WTC11 (cell line): ENCODE results near the gene KNDC1. TPM values are rescaled to one million over a fixed set of nuclear protein-coding genes. Genes with fewer than 3 reads are reported as not detected.

Experiments used
- ATAC-seq: fragments of 200-7000 bp; cut with Tn5 transposase; 2 replicates; pipeline ENCODE4 v1.10.0; 2021; ENCODE audit warnings: mild to moderate bottlenecking, moderate library complexity
- CTCF ChIA-PET: fragments of 300-600 bp; sonication (Branson Sonifier 250); formaldehyde crosslinking; loops from one replicate; lab custom pipeline; 2021; ENCODE audit warnings: antibody characterized with exemption; lab: Charles Lee
- POLR2A ChIA-PET: fragments of 350-600 bp; sonication (Branson Sonifier 250); formaldehyde crosslinking; loops from one replicate; lab custom pipeline; 2021; ENCODE audit warnings: antibody characterized with exemption; lab: Charles Lee
- DNase-seq: peaks from one replicate; pipeline ENCODE4 v3.0.0; 2021; ENCODE audit warnings: low spot score
- H3K27ac Mint-ChIP-seq: 2 replicates; pipeline ENCODE4 v1.8.0; 2021; ENCODE audit warnings: mixed read lengths
- H3K27me3 Mint-ChIP-seq: 2 replicates; pipeline ENCODE4 v1.8.0; 2021; ENCODE audit warnings: low read depth, mild to moderate bottlenecking, moderate library complexity, mixed read lengths
- H3K36me3 Mint-ChIP-seq: 2 replicates; pipeline ENCODE4 v1.8.0; 2021; ENCODE audit warnings: mixed read lengths
- H3K4me1 Mint-ChIP-seq: 2 replicates; pipeline ENCODE4 v1.8.0; 2022; ENCODE audit warnings: mixed read lengths
- H3K4me3 Mint-ChIP-seq: 2 replicates; pipeline ENCODE4 v1.8.0; 2021; ENCODE audit warnings: mild to moderate bottlenecking, moderate library complexity, mixed read lengths
- H3K9me3 Mint-ChIP-seq: 2 replicates; pipeline ENCODE4 v1.8.0; 2021; ENCODE audit warnings: mixed read lengths
- ESRRA ChIP-seq: sonication (generic); formaldehyde crosslinking; IDR thresholded peaks from 2 replicates; pipeline ENCODE4 v1.8.1; 2022; ENCODE audit warnings: mild to moderate bottlenecking, missing genetic modification reagents, borderline replicate concordance
- GABPB1 ChIP-seq: sonication (generic); formaldehyde crosslinking; IDR thresholded peaks from 2 replicates; pipeline ENCODE4 v1.8.1; 2023; ENCODE audit warnings: mild to moderate bottlenecking, missing genetic modification reagents
- GTF2I ChIP-seq: fragments of 250-450 bp; sonication (Bioruptor Pico); conservative IDR thresholded peaks from 2 replicates; pipeline ENCODE4 v1.4.0; 2021; ENCODE audit warnings: mild to moderate bottlenecking
- HMGA2 ChIP-seq: fragments of 250-450 bp; sonication (Bioruptor Pico); IDR thresholded peaks from 2 replicates; pipeline ENCODE4 v1.4.0; 2021; ENCODE audit warnings: mild to moderate bottlenecking, moderate library complexity
- KAT7 ChIP-seq: sonication (generic); formaldehyde crosslinking; IDR thresholded peaks from 2 replicates; pipeline ENCODE4 v1.8.1; 2023; ENCODE audit warnings: missing genetic modification reagents, mild to moderate bottlenecking, borderline replicate concordance
- OVOL2 ChIP-seq: fragments of 250-450 bp; sonication (Bioruptor Pico); IDR thresholded peaks from 2 replicates; pipeline ENCODE4 v1.9.0; 2021; ENCODE audit warnings: mild to moderate bottlenecking, borderline replicate concordance
- PRDM15 ChIP-seq: sonication (generic); formaldehyde crosslinking; IDR thresholded peaks from 2 replicates; pipeline ENCODE4 v1.8.0; 2022; ENCODE audit warnings: missing genetic modification reagents
- STAT6 ChIP-seq: sonication (generic); formaldehyde crosslinking; conservative IDR thresholded peaks from 2 replicates; pipeline ENCODE4 v1.8.1; 2023; ENCODE audit warnings: mild to moderate bottlenecking, low read depth, missing genetic modification reagents, moderate library complexity
- TCF7 ChIP-seq: sonication (generic); formaldehyde crosslinking; IDR thresholded peaks from 2 replicates; pipeline ENCODE4 v1.8.0; 2022; ENCODE audit warnings: mild to moderate bottlenecking, low read depth, missing genetic modification reagents, moderate library complexity
- ZNF671 ChIP-seq: fragments of 250-450 bp; sonication (Bioruptor Pico); IDR thresholded peaks from 2 replicates; pipeline ENCODE4 v1.8.0; 2021; ENCODE audit warnings: mild to moderate bottlenecking
- total RNA-seq: library from RNA; stranded (reverse); gene quantifications from 3 replicates; pipeline ENCODE4 v1.2.3, GENCODE V29; 2021
- TF ChIP-seq, protein P1 (sequence below): fragments of 250-450 bp; sonication (Bioruptor Pico); IDR thresholded peaks from 2 replicates; pipeline ENCODE4 v1.9.0; 2021; ENCODE audit warnings: moderate library complexity, mild to moderate bottlenecking, inconsistent platforms, borderline replicate concordance
- TF ChIP-seq, protein P2 (sequence below): fragments of 200-600 bp; IDR thresholded peaks from 2 replicates; pipeline ENCODE4 v1.8.0; 2022; ENCODE audit warnings: antibody characterized with exemption
- TF ChIP-seq, protein P3 (sequence below): sonication (generic); formaldehyde crosslinking; conservative IDR thresholded peaks from 2 replicates; pipeline ENCODE4 v1.8.1; 2022; ENCODE audit warnings: mild to moderate bottlenecking, missing genetic modification reagents
- TF ChIP-seq, protein P4 (sequence below): sonication (generic); formaldehyde crosslinking; IDR thresholded peaks from 2 replicates; pipeline ENCODE4 v1.8.1; 2022; ENCODE audit warnings: mild to moderate bottlenecking, missing genetic modification reagents, moderate library complexity, borderline replicate concordance
- TF ChIP-seq, protein P5 (sequence below): sonication (generic); formaldehyde crosslinking; IDR thresholded peaks from 2 replicates; pipeline ENCODE4 v1.8.1; 2023; ENCODE audit warnings: mild to moderate bottlenecking, missing genetic modification reagents

KNDC1 gene
- total RNA-seq, 1 experiment from 2014 or later: 26.6 TPM

DNA sequence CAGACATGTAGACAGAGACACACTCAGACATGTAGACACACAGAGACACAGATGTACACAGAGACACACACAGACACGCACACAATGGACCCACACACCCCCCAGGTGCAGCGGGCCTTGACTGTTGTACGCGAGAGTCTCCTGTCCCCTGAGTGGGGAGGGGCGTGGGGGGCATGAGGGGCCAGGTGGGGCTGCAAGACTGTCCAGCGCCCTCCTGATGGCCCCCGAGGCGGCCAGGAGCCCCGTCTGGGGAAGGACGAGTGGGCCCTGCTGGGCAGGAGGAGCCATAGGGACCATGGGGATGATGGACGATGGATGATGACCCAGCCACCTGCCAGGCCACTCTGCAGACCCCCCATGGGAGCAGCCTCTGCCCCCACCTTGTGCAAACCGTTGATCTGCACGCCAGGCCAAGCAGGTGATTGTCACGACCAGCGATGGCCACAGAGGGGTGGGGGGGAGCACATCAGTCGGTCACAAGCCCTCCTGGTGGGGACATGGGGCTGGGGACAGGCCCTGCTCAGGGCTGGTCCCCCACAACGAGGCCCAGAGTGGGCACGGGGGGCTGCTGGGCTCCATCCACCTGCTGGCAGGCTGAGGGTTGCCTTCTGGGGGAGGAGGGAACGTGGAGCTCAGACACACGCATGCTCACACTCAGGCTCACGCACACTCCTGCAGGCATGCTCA, 89.2 kb downstream of the KNDC1 start:
- ATAC-seq: no peak

More for the DNA sequence above, 89.2 kb downstream of the KNDC1 start:
- H3K36me3 Mint-ChIP-seq: no peaks in the 10 kb centered on the region
- DNase-seq: no peak
- POLR2A ChIA-PET: no interaction called here
- CTCF ChIA-PET: no interaction called here
- peaks cover 22% of the 10 kb centered on the region for H3K4me1 Mint-ChIP-seq
- H3K27me3 Mint-ChIP-seq: no peaks in the 10 kb centered on the region
- no peaks in the 10 kb centered on the region for H3K9me3 Mint-ChIP-seq
- no peak overlapping the region for H3K27ac Mint-ChIP-seq
- no peak overlapping the region for H3K4me3 Mint-ChIP-seq
- no peak for TF ChIP-seq ESRRA (CRISPR knock-in tag)
- TF ChIP-seq, protein P1, sequence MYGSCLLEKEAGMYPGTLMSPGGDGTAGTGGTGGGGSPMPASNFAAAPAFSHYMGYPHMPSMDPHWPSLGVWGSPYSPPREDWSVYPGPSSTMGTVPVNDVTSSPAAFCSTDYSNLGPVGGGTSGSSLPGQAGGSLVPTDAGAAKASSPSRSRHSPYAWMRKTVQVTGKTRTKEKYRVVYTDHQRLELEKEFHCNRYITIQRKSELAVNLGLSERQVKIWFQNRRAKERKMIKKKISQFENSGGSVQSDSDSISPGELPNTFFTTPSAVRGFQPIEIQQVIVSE (CRISPR knock-in tag): no peak
- no peak for TF ChIP-seq HMGA2 (CRISPR knock-in tag)
- TF ChIP-seq, protein P2, sequence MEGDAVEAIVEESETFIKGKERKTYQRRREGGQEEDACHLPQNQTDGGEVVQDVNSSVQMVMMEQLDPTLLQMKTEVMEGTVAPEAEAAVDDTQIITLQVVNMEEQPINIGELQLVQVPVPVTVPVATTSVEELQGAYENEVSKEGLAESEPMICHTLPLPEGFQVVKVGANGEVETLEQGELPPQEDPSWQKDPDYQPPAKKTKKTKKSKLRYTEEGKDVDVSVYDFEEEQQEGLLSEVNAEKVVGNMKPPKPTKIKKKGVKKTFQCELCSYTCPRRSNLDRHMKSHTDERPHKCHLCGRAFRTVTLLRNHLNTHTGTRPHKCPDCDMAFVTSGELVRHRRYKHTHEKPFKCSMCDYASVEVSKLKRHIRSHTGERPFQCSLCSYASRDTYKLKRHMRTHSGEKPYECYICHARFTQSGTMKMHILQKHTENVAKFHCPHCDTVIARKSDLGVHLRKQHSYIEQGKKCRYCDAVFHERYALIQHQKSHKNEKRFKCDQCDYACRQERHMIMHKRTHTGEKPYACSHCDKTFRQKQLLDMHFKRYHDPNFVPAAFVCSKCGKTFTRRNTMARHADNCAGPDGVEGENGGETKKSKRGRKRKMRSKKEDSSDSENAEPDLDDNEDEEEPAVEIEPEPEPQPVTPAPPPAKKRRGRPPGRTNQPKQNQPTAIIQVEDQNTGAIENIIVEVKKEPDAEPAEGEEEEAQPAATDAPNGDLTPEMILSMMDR: no peak
- TF ChIP-seq, protein P3, sequence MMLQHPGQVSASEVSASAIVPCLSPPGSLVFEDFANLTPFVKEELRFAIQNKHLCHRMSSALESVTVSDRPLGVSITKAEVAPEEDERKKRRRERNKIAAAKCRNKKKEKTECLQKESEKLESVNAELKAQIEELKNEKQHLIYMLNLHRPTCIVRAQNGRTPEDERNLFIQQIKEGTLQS (CRISPR knock-in tag): no peak
- TF ChIP-seq OVOL2 (CRISPR knock-in tag): no peak
- no peak for TF ChIP-seq GTF2I
- TF ChIP-seq, protein P4, sequence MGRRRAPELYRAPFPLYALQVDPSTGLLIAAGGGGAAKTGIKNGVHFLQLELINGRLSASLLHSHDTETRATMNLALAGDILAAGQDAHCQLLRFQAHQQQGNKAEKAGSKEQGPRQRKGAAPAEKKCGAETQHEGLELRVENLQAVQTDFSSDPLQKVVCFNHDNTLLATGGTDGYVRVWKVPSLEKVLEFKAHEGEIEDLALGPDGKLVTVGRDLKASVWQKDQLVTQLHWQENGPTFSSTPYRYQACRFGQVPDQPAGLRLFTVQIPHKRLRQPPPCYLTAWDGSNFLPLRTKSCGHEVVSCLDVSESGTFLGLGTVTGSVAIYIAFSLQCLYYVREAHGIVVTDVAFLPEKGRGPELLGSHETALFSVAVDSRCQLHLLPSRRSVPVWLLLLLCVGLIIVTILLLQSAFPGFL (CRISPR knock-in tag): no peak
- TF ChIP-seq, protein P5, sequence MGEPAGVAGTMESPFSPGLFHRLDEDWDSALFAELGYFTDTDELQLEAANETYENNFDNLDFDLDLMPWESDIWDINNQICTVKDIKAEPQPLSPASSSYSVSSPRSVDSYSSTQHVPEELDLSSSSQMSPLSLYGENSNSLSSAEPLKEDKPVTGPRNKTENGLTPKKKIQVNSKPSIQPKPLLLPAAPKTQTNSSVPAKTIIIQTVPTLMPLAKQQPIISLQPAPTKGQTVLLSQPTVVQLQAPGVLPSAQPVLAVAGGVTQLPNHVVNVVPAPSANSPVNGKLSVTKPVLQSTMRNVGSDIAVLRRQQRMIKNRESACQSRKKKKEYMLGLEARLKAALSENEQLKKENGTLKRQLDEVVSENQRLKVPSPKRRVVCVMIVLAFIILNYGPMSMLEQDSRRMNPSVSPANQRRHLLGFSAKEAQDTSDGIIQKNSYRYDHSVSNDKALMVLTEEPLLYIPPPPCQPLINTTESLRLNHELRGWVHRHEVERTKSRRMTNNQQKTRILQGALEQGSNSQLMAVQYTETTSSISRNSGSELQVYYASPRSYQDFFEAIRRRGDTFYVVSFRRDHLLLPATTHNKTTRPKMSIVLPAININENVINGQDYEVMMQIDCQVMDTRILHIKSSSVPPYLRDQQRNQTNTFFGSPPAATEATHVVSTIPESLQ (CRISPR knock-in tag): no peak
- TF ChIP-seq KAT7 (CRISPR knock-in tag): no peak
- no peak for TF ChIP-seq STAT6 (CRISPR knock-in tag)
- no peak for TF ChIP-seq TCF7 (CRISPR knock-in tag)
- TF ChIP-seq GABPB1 (CRISPR knock-in tag): no peak
- TF ChIP-seq PRDM15 (CRISPR knock-in tag): no peak
- TF ChIP-seq ZNF671 (CRISPR knock-in tag): no peak
